GM10248 (cell line): ENCODE results near the gene ENO2.
"Not testable (repeated sequence)": the region's sequence is repeated elsewhere in the genome, so short reads cannot be mapped to it uniquely, and the experiment has no call there.

ENCODE experiments used
- CTCF ChIA-PET: fragments of 300-600 bp; sonication (Branson Sonifier 250); formaldehyde crosslinking; extraction: SDS; loops from one replicate; lab custom pipeline; 2021; ENCODE audit warnings: antibody characterized with exemption; lab: Yijun Ruan, JAX
- POLR2A ChIA-PET: fragments of 350-650 bp; sonication (Branson Sonifier 250); formaldehyde crosslinking; extraction: SDS; loops from one replicate; lab custom pipeline; 2020; ENCODE audit warnings: antibody characterized with exemption; lab: Yijun Ruan, JAX
- DNase-seq: peaks from one replicate; pipeline ENCODE4 v3.0.0; 2012; ENCODE audit errors: extremely low spot score
- TF ChIP-seq, protein P1 (sequence below): IDR thresholded peaks from 2 replicates; pipeline ENCODE4 v1.5.1; 2012; ENCODE audit warnings: mild to moderate bottlenecking, low read depth; ENCODE audit errors: extremely low read depth, missing control alignments, control extremely low read depth

The ENO2 gene

DNA sequence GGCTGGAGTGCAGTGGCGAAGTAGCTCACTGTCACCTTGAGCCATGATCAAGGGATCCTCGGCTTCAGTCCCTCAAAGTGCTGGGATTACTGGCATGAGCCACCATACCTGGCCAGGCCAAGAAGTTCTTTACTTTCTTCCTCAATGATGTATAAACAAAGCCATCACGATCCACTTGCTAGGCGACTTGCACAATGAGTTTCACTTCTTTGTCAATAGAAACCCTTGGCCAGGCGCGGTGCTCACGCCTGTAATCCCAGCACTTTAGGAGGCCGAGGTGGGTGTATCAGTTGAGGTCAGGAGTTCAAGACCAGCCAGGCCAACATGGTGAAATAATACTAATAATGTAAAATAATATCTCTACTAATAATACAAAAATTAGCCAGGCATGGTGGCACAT is 26.9 kb upstream of the ENO2 start:
- no peak for DNase-seq
- ChIA-PET CTCF (interaction anchor here (1.4 kb wide), 1 partner anchor 14 kb away, joined by 4 read pairs; the partner anchor contains the start of gene SPSB2), POLR2A (interaction anchor here (0.6 to 1.3 kb wide), 4 partner anchors 15 to 507 kb away, joined by 3 to 6 read pairs (median 4); partner anchors contain the start of genes SPSB2 and TPI1)
- TF ChIP-seq, protein P1, sequence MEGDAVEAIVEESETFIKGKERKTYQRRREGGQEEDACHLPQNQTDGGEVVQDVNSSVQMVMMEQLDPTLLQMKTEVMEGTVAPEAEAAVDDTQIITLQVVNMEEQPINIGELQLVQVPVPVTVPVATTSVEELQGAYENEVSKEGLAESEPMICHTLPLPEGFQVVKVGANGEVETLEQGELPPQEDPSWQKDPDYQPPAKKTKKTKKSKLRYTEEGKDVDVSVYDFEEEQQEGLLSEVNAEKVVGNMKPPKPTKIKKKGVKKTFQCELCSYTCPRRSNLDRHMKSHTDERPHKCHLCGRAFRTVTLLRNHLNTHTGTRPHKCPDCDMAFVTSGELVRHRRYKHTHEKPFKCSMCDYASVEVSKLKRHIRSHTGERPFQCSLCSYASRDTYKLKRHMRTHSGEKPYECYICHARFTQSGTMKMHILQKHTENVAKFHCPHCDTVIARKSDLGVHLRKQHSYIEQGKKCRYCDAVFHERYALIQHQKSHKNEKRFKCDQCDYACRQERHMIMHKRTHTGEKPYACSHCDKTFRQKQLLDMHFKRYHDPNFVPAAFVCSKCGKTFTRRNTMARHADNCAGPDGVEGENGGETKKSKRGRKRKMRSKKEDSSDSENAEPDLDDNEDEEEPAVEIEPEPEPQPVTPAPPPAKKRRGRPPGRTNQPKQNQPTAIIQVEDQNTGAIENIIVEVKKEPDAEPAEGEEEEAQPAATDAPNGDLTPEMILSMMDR = no peak

GRCh38 chr12:6888360-6888759 is 26.0 kb upstream of the ENO2 start:
- ChIA-PET CTCF (interaction anchor here (1.4 kb wide), 1 partner anchor 15 kb away, joined by 4 read pairs; the partner anchor contains the start of gene SPSB2), POLR2A (interaction anchor here (1.1 to 1.3 kb wide), 2 partner anchors 16 to 21 kb away, joined by 3 read pairs; partner anchors contain the start of genes SPSB2 and TPI1)

GRCh38 chr12:6888794-6889193 is 25.6 kb upstream of the ENO2 start:
- DNase-seq, POLR2A ChIA-PET: not testable (repeated sequence)
- CTCF ChIA-PET = interaction anchor here (1.4 kb wide), 1 partner anchor 16 kb away, joined by 6 read pairs; the partner anchor contains the start of gene SPSB2

More at GRCh38 chr12:6888360-6888759, 26.0 kb upstream of the ENO2 start:
- DNase-seq = no peak
- TF ChIP-seq, protein P1 = no peak

- CTCF ChIA-PET = interaction anchor here (1.1 to 1.4 kb wide), 2 partner anchors 17 to 20 kb away, joined by 3 to 6 read pairs; partner anchors contain the start of gene SPSB2
- DNase-seq, POLR2A ChIA-PET: not testable (repeated sequence)
Observed at GRCh38 chr12:6889775-6890573, 24.4 kb upstream of the ENO2 start.

DNA sequence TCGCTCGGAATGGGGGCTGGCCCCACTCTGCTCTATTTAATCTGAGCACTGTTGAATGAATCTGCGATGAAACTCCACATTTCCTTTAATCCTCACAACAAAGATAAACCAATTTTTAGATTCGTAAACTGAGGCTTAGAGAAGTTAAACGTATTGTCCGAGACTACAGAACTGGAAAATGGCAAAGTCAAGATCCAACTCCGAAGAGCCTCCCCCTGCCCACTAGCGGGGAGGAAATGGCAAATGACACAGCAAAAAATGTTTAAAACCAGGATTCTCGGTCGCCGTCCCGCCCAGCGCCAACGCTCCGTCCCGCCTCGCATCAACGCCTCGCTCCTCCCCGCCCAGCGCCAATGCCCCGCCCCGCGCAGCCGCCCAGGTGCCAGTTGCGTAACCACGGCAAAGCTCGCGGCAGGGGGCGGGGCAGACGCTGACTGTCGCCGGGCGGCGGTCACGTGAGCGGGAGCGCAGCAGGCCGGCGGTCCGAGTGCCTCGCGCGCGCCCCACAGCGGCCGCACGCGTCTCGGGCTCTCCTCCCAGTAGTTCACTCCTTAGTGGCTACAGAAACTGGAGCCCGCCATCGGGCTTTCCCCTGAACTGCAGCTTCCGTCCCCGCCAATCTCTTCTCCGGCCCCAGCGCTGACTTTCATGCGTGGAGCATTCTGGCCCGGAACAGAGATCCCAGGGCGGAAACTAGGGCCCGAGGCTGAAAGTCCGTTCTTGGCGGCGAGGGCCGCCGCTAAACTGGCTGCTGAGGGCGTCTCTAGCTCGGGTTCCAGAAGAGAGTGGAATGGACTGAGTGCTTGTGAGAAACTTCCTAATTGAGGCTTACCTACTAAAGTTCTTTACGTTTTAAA is 23.4 kb upstream of the ENO2 start:
- TF ChIP-seq, protein P1 = peak; percentile 85
- peak; percentile 98 for DNase-seq
- ChIA-PET CTCF (interaction anchor here (0.6 to 2.9 kb wide), 40 partner anchors 9 to 328 kb away, joined by 3 to 50 read pairs (median 4); partner anchors contain the start of genes C1RL, CDCA3, ENO2 and LRRC23), POLR2A (interaction anchor here (0.6 to 1.8 kb wide), 13 partner anchors 11 to 420 kb away, joined by 3 to 21 read pairs (median 5); partner anchors contain the start of genes C12orf57, CDCA3, ENO2 and RNU7-1)

DNA sequence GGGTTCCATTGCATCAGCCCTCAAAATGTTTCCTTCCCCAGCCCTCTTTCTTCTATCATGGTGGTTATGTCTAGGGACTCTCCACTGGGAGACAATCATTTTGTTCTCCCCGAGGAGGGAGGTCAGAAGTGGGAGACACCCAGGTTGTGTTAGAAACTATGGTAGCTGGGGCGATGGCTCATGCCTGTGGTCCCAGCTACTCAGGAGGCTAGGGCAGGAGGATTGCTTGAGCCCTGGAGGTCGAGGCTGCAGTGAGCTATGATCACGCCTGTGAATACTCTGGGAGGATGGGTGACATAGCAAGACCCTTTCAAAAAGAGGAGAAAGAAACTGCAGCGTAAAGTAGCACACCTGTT is 22.8 kb upstream of the ENO2 start:
- CTCF ChIA-PET = interaction anchor here (1.0 to 2.9 kb wide), 37 partner anchors 8 to 328 kb away, joined by 3 to 50 read pairs (median 4); partner anchors contain the start of genes C1RL, CDCA3, ENO2 and LRRC23
- POLR2A ChIA-PET = interaction anchor here (0.8 to 1.8 kb wide), 12 partner anchors 11 to 421 kb away, joined by 3 to 21 read pairs (median 5); partner anchors contain the start of genes C12orf57, CDCA3, ENO2 and RNU7-1
- DNase-seq = no peak
- TF ChIP-seq, protein P1 = no peak

DNA sequence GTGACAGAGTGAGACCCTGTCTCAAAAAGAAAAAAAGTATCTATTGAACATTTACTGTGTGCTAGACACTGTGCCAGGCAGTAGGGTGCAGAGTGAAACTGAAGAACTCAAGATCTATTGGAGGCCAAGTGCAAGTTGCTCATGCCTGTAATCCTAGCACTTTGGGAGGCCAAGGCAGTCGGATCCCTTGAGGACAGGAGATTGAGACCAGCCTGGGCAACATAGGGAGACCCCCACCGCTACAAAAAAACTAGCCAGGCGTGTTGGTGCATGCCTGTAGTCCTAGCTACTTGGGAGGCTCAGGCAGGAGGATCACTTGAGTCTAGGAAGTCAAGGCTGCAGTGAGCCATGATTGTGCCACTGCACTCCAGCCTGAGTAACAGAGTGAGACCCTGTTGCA is 21.7 kb upstream of the ENO2 start:
- CTCF ChIA-PET = interaction anchor here (1.6 to 2.9 kb wide), 5 partner anchors 10 to 32 kb away, joined by 8 to 50 read pairs (median 23); partner anchors contain the start of genes LRRC23 and SPSB2
- POLR2A ChIA-PET = interaction anchor here (0.6 kb wide), 1 partner anchor 32 kb away, joined by 3 read pairs; no protein-coding TSS in a partner anchor

More for the DNA sequence above, 21.7 kb upstream of the ENO2 start:
- DNase-seq = not testable (repeated sequence)
